Hepatocyte (in vitro differentiated cells): ENCODE data around the gene NUDT22. TPM values are rescaled to one million over a fixed set of nuclear protein-coding genes. Genes with fewer than 3 reads are reported as not detected.
A peak's percentile ranks its signal among the peaks of the same experiment; 100 is the strongest.

Source experiments
- DNase-seq: peaks from one replicate; pipeline ENCODE4 v3.0.0-alpha.2; 2016; ENCODE audit warnings: low spot score
- H2AFZ ChIP-seq: fragments of 200-600 bp; sonication (generic); 2 replicates; pipeline ENCODE4 v1.6.0; 2016; ENCODE audit warnings: antibody characterized with exemption, mild to moderate bottlenecking
- H3K27ac ChIP-seq: fragments of 200-600 bp; sonication (generic); 2 replicates; pipeline ENCODE4 v1.5.1; 2016; ENCODE audit warnings: mild to moderate bottlenecking
- H3K27me3 ChIP-seq: fragments of 200-600 bp; sonication (generic); 2 replicates; pipeline ENCODE4 v1.6.1; 2016
- H3K36me3 ChIP-seq: fragments of 200-600 bp; sonication (generic); replicated peaks from 2 replicates; pipeline ENCODE4 v1.5.1; 2016; ENCODE audit warnings: low read depth; ENCODE audit not compliant: insufficient read depth
- H3K4me1 ChIP-seq: fragments of 200-600 bp; sonication (generic); 2 replicates; pipeline ENCODE4 v1.5.1; 2016; ENCODE audit warnings: mild to moderate bottlenecking, moderate library complexity; ENCODE audit not compliant: insufficient read depth
- H3K4me2 ChIP-seq: fragments of 200-600 bp; sonication (generic); 2 replicates; pipeline ENCODE4 v1.6.0; 2016
- H3K4me3 ChIP-seq: fragments of 200-600 bp; sonication (generic); 2 replicates; pipeline ENCODE4 v1.5.1; 2016; ENCODE audit warnings: mild to moderate bottlenecking
- H3K79me2 ChIP-seq: fragments of 200-600 bp; sonication (generic); 2 replicates; pipeline ENCODE4 v1.6.0; 2017; ENCODE audit warnings: mild to moderate bottlenecking
- H3K9me2 ChIP-seq: fragments of 200-600 bp; sonication (generic); replicated peaks from 2 replicates; pipeline ENCODE4 v1.6.0; 2017; ENCODE audit warnings: mild to moderate bottlenecking; ENCODE audit not compliant: insufficient read depth
- H3K9me3 ChIP-seq: fragments of 200-600 bp; sonication (generic); 2 replicates; pipeline ENCODE4 v1.5.1; 2016; ENCODE audit warnings: low read depth, mild to moderate bottlenecking
- H4K20me1 ChIP-seq: fragments of 200-600 bp; sonication (generic); 2 replicates; pipeline ENCODE4 v1.6.0; 2016; ENCODE audit warnings: mild to moderate bottlenecking; ENCODE audit not compliant: insufficient read depth, poor library complexity, severe bottlenecking
- EZH2 ChIP-seq: fragments of 200-600 bp; sonication (generic); IDR thresholded peaks from 2 replicates; pipeline ENCODE4 v1.6.1; 2016; ENCODE audit warnings: antibody characterized with exemption, mild to moderate bottlenecking, borderline replicate concordance
- EZH2phosphoT487 ChIP-seq: fragments of 200-600 bp; sonication (generic); IDR thresholded peaks from one replicate; pipeline ENCODE4 v1.6.1; 2018; ENCODE audit warnings: antibody characterized with exemption, mild to moderate bottlenecking, low read depth, moderate library complexity; ENCODE audit not compliant: unreplicated experiment, severe bottlenecking
- WGBS: methylation state at CpG from one replicate; pipeline ENCODE4 v1.1.6; 2016; ENCODE audit warnings: low lambda C conversion rate; ENCODE audit errors: missing lambda C conversion rate; 5-methylcytosine and 5-hydroxymethylcytosine counted together
- polyA plus RNA-seq: library from polyadenylated mRNA; unstranded; fragments of >200 nt; fragmentation: Nextera tagmentation; extraction: Ambion mirVana; gene quantifications from 2 replicates; pipeline ENCODE4 v1.2.1, GENCODE V29; 2016
- total RNA-seq: library from RNA; depleted of rRNA; stranded (reverse); fragments of >200 nt; gene quantifications from 2 replicates; pipeline ENCODE4 v1.2.3, GENCODE V29; 2014
- TF ChIP-seq, protein P1 (sequence below): fragments of 200-600 bp; sonication (generic); IDR thresholded peaks from 2 replicates; pipeline ENCODE4 v1.5.1; 2016; ENCODE audit warnings: antibody characterized with exemption, mild to moderate bottlenecking; ENCODE audit not compliant: poor library complexity

The NUDT22 gene
- total and polyA plus RNA-seq, 2 experiments from 2014 or later: 49.5 to 66.6 TPM

DNA sequence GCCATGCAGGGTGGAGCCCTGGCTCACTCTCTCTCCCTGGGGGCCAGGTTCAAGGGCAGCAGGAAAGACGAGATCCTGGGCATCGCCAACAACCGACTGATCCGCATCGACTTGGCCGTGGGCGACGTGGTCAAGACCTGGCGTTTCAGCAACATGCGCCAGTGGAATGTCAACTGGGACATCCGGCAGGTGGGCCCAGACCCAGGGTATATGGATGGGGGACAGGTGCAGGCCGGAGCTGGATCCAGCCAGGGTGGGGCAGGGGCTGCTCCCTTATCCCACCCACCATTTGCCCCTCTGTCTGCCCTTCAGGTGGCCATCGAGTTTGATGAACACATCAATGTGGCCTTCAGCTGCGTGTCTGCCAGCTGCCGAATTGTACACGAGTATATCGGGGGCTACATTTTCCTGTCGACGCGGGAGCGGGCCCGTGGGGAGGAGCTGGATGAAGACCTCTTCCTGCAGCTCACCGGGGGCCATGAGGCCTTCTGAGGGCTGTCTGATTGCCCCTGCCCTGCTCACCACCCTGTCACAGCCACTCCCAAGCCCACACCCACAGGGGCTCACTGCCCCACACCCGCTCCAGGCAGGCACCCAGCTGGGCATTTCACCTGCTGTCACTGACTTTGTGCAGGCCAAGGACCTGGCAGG lies 2.9 kb upstream of the NUDT22 start:
- Histone ChIP-seq H3K9me3 (no peaks in the 10 kb centered on the region), H3K27me3 (no peaks in the 10 kb centered on the region), H3K79me2 (peaks cover 24% of the 10 kb centered on the region), H3K4me2 (no peak overlapping the region), H4K20me1 (no peaks in the 10 kb centered on the region), H3K27ac (no peak overlapping the region), H3K36me3 (no peaks in the 10 kb centered on the region), H3K4me1 (peaks cover 18% of the 10 kb centered on the region), H3K4me3 (no peak overlapping the region), H2AFZ (no peak overlapping the region), H3K9me2 (no peaks in the 10 kb centered on the region)
- DNase-seq: no peak
- TF ChIP-seq, protein P1, sequence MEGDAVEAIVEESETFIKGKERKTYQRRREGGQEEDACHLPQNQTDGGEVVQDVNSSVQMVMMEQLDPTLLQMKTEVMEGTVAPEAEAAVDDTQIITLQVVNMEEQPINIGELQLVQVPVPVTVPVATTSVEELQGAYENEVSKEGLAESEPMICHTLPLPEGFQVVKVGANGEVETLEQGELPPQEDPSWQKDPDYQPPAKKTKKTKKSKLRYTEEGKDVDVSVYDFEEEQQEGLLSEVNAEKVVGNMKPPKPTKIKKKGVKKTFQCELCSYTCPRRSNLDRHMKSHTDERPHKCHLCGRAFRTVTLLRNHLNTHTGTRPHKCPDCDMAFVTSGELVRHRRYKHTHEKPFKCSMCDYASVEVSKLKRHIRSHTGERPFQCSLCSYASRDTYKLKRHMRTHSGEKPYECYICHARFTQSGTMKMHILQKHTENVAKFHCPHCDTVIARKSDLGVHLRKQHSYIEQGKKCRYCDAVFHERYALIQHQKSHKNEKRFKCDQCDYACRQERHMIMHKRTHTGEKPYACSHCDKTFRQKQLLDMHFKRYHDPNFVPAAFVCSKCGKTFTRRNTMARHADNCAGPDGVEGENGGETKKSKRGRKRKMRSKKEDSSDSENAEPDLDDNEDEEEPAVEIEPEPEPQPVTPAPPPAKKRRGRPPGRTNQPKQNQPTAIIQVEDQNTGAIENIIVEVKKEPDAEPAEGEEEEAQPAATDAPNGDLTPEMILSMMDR: no peak
- TF ChIP-seq EZH2: no peak
- no peak for TF ChIP-seq EZH2phosphoT487
- 95% methylated on average over 24 of the region's 24 CpGs for WGBS

DNA sequence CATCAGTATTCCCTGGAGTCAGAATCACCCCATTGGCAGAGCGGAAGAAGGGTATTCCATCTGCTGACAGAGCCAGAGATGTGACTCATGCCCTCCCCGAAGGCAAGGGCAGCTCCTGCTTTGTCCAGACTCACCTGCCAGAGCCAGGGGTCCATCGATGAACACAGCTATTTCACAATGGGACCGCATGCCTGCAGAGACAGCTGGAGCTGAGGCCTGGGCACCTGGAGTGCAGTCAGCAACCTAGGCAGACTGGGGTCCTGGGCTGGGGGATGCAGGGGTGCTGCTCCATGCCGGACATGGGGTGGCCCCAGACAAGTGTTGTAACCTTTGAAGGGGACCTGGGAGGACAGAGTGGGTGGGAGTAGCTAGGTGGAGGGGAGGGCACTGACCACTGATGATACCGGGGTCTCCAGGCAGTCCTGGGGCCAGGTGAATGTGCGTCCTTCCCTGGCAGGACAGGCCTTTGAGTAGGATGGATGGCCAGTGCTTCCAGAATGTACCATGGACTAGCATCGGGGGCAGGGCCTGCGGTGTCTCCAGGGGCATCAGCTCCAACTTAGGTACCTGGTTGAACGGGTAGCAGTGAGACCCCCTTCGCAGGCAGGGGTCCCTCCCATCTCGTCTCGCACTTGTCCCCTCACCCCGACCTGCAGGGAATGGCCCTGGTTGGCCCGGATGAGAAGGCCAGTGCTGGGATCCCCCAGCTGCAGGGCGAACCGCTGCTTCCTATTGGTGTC lies 1.8 kb upstream of the NUDT22 start:
- Histone ChIP-seq H3K27me3 (no peaks in the 10 kb centered on the region), H3K4me2 (peak overlapping the region; percentile 94), H3K4me1 (peaks cover 18% of the 10 kb centered on the region), H3K79me2 (peaks cover 25% of the 10 kb centered on the region), H3K36me3 (no peaks in the 10 kb centered on the region), H4K20me1 (no peaks in the 10 kb centered on the region), H3K9me3 (no peaks in the 10 kb centered on the region), H3K4me3 (no peak overlapping the region), H2AFZ (no peak overlapping the region), H3K9me2 (no peaks in the 10 kb centered on the region), H3K27ac (no peak overlapping the region)
- DNase-seq: no peak
- 92% methylated on average over 17 of the region's 17 CpGs for WGBS
- TF ChIP-seq, protein P1: no peak
- TF ChIP-seq EZH2phosphoT487: no peak
- no peak for TF ChIP-seq EZH2

DNA sequence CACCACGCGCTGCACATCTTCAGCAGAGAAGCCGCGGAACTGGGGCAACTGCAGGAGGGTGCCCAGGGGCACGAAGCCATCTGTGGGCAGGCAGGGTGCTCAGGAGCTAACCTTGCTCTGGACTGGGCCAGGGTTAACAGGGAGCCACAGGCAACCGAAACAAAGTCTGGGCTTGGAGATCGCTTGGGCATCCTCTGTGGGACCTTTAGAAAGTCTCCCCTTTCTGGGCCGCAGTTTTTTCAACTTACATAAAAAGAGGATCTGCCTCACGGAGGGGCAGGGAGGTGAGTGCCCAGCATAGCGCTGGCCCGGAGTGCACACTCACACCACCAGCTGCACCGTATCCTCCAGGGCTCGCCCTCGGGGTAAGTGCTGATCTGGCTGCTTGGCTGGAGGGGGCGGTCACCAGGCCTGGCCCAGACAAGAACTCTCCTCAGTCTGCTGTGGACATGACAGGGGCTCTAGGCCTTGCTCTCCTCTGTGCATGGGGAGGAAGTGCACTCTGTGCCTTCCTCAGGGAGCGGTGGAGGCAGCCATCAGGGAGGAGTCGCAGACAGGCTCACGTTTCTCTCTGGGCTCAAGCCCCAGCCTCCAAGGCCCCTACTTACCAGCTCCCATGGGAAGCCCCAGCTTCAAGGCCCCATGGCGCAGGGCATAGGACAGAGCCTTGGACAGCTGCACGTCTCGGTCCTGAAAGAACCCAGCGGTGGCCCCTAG lies 1.0 kb upstream of the NUDT22 start:
- Histone ChIP-seq H3K9me2 (no peaks in the 10 kb centered on the region), H3K4me1 (peaks cover 22% of the 10 kb centered on the region), H3K27ac (peak overlapping the region; percentile 76), H3K4me2 (peak overlapping the region; percentile 94), H3K9me3 (no peaks in the 10 kb centered on the region), H3K4me3 (peak overlapping the region; percentile 66), H3K27me3 (no peaks in the 10 kb centered on the region), H2AFZ (no peak overlapping the region), H3K79me2 (peaks cover 25% of the 10 kb centered on the region), H3K36me3 (no peaks in the 10 kb centered on the region), H4K20me1 (no peaks in the 10 kb centered on the region)
- WGBS: 70% methylated on average over 22 of the region's 22 CpGs
- no peak for DNase-seq
- TF ChIP-seq, protein P1: no peak
- no peak for TF ChIP-seq EZH2phosphoT487
